ENCODE results near the gene KCTD17. TPM values are rescaled to one million over a fixed set of nuclear protein-coding genes. Genes with fewer than 3 reads are reported as not detected.
A peak's percentile ranks its signal among the peaks of the same experiment; 100 is the strongest.

Gene KCTD17
- total RNA-seq (2022) (19.6 and 19.8 TPM in 2 replicates), Bru-seq, nascent RNA (percentile 31 among the genes with signal in this experiment), BruChase-seq, experiment 1, labeled RNA remaining after a 6-hour chase (percentile 45 among the genes with signal in this experiment), BruChase-seq, experiment 2, labeled RNA remaining after a 2-hour chase (percentile 43 among the genes with signal in this experiment)
- long read RNA-seq, partial matches to known transcripts: 0 of 9 reads
- long read RNA-seq, other reads (novel, unspliced or antisense): 4 of 9 reads

DNA sequence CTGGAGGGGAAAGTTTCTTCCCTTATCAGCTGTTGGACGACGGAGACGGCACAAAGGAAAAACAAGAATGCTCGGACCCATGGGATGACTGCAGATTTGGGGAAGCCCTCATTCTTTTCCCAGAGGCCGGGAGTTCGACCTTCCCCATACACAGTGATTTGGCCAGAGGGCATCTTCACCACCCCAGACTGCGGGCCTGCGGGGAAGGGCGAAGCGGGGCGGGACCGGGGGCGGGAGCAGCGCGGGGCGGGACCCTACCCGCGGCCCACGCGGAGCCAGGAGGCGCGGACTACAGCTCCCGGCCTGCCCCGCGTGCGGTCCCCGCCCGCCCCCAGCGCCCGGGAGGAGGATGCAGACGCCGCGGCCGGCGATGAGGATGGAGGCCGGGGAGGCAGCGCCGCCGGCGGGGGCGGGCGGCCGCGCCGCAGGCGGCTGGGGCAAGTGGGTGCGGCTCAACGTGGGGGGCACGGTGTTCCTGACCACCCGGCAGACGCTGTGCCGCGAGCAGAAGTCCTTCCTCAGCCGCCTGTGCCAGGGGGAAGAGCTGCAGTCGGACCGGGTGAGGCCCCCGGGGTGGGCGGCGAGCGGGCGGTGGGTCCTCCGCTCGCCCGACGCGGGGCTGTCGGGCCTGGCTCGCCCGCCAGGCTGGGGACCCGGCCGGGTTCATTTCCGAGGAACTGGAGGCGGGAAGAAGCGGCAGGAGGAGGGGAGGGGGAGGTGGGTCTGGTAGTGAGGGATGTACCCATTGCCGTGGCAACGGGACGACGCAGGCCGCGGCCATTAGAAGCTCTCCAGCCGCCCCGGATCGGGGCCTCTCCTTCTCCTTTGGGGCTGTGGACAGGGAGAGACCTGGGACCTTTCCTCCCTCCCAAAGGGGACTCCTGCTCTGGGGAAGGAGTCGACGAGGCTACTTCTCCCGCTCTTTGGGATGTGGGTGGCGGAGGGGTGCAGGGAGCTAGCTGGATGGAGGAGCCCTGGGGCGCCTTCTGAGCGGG lies at the start of gene KCTD17:
Gene KCTD17, plus strand, starts transcription at position 352 of the 995 bp plus-strand sequence. Its CDS starts 19 bp downstream, at position 371.
- intact Hi-C loops (cut with micrococcal nuclease; ENCODE audit: unreplicated experiment): no loop called here
- peak within 1 kb of the TSS; percentile 63 for H3K4me3 Mint-ChIP-seq (ENCODE audit: low read depth, unreplicated experiment)
- peak; percentile 79 for DNase-seq
- H3K27ac Mint-ChIP-seq (ENCODE audit: unreplicated experiment): peak within 1 kb of the TSS; percentile 64
- peaks cover 6% of the 10 kb centered on the region for H3K36me3 Mint-ChIP-seq (ENCODE audit: insufficient read depth, unreplicated experiment)
- H3K4me1 Mint-ChIP-seq (ENCODE audit: low read depth, unreplicated experiment): no peaks in the 10 kb centered on the region
- CTCF ChIA-PET: interaction anchor here (0.5 to 1.4 kb wide), 4 partner anchors 19 to 187 kb away, joined by 3 to 6 read pairs (median 4); no protein-coding TSS in a partner anchor
- H3K27me3 Mint-ChIP-seq (ENCODE audit: unreplicated experiment): no peaks in the 10 kb centered on the region
- H3K9me3 Mint-ChIP-seq (ENCODE audit: low read depth, unreplicated experiment): no peaks in the 10 kb centered on the region
- TF ChIP-seq, protein P1, sequence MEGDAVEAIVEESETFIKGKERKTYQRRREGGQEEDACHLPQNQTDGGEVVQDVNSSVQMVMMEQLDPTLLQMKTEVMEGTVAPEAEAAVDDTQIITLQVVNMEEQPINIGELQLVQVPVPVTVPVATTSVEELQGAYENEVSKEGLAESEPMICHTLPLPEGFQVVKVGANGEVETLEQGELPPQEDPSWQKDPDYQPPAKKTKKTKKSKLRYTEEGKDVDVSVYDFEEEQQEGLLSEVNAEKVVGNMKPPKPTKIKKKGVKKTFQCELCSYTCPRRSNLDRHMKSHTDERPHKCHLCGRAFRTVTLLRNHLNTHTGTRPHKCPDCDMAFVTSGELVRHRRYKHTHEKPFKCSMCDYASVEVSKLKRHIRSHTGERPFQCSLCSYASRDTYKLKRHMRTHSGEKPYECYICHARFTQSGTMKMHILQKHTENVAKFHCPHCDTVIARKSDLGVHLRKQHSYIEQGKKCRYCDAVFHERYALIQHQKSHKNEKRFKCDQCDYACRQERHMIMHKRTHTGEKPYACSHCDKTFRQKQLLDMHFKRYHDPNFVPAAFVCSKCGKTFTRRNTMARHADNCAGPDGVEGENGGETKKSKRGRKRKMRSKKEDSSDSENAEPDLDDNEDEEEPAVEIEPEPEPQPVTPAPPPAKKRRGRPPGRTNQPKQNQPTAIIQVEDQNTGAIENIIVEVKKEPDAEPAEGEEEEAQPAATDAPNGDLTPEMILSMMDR (IDR thresholded peaks at IDR 0.05; ENCODE audit: unreplicated experiment): no peak
- BruUV-seq (replicated peaks): no TSS peak

GRCh38 chr22:37001826-37002225 lies 49.7 kb upstream of the KCTD17 start:
- H3K4me3 Mint-ChIP-seq (ENCODE audit: low read depth, unreplicated experiment): no peak overlapping the region

DNA sequence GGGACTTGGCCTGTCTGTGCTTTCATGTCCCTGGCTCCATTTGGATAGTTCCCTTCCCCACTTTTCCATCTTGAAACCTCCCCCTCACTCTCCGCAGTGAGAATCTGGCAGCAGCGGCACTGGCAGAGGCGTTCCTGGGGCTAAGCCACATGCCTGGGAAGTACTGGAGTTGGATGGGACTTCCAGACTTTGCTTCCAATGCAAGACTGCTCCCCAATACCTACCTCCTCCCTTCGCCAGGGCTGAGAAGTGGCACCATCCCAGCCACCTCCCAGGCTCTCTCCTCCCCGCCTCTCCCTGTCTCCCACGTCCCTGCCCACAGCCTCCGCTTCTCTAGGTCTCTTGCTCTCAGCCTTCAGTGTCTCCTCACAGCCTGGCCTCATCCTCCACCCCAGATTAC lies 48.9 kb upstream of the KCTD17 start:
- no peaks in the 10 kb centered on the region for H3K9me3 Mint-ChIP-seq (ENCODE audit: low read depth, unreplicated experiment)
- no TSS peak for BruUV-seq (replicated peaks)
- peaks cover 84% of the 10 kb centered on the region for H3K27me3 Mint-ChIP-seq (ENCODE audit: unreplicated experiment)
- H3K4me3 Mint-ChIP-seq (ENCODE audit: low read depth, unreplicated experiment): no peak overlapping the region
- DNase-seq: no peak
- H3K4me1 Mint-ChIP-seq (ENCODE audit: low read depth, unreplicated experiment): no peaks in the 10 kb centered on the region
- CTCF ChIA-PET: no interaction called here
- TF ChIP-seq, protein P1 (IDR thresholded peaks at IDR 0.05; ENCODE audit: unreplicated experiment): no peak
- no peaks in the 10 kb centered on the region for H3K36me3 Mint-ChIP-seq (ENCODE audit: insufficient read depth, unreplicated experiment)
- intact Hi-C loops (cut with micrococcal nuclease; ENCODE audit: unreplicated experiment): no loop called here
- no peak overlapping the region for H3K27ac Mint-ChIP-seq (ENCODE audit: unreplicated experiment)

More at GRCh38 chr22:37001826-37002225, 49.7 kb upstream of the KCTD17 start:
- BruUV-seq (replicated peaks): no TSS peak
- CTCF ChIA-PET: no interaction called here
- no peaks in the 10 kb centered on the region for H3K4me1 Mint-ChIP-seq (ENCODE audit: low read depth, unreplicated experiment)
- H3K9me3 Mint-ChIP-seq (ENCODE audit: low read depth, unreplicated experiment): no peaks in the 10 kb centered on the region
- DNase-seq: no peak
- TF ChIP-seq, protein P1 (IDR thresholded peaks at IDR 0.05; ENCODE audit: unreplicated experiment): no peak
- no peak overlapping the region for H3K27ac Mint-ChIP-seq (ENCODE audit: unreplicated experiment)
- intact Hi-C loops (cut with micrococcal nuclease; ENCODE audit: unreplicated experiment): no loop called here
- peaks cover 84% of the 10 kb centered on the region for H3K27me3 Mint-ChIP-seq (ENCODE audit: unreplicated experiment)
- no peaks in the 10 kb centered on the region for H3K36me3 Mint-ChIP-seq (ENCODE audit: insufficient read depth, unreplicated experiment)

- H3K9me3 Mint-ChIP-seq (ENCODE audit: low read depth, unreplicated experiment): peaks cover 4% of the 10 kb centered on the region
- H3K4me3 Mint-ChIP-seq (ENCODE audit: low read depth, unreplicated experiment): no peak overlapping the region
- peaks cover 25% of the 10 kb centered on the region for H3K36me3 Mint-ChIP-seq (ENCODE audit: insufficient read depth, unreplicated experiment)
- no TSS peak for BruUV-seq (replicated peaks)
- TF ChIP-seq, protein P1 (IDR thresholded peaks at IDR 0.05; ENCODE audit: unreplicated experiment): no peak
- H3K27ac Mint-ChIP-seq (ENCODE audit: unreplicated experiment): no peak overlapping the region
- no peaks in the 10 kb centered on the region for H3K4me1 Mint-ChIP-seq (ENCODE audit: low read depth, unreplicated experiment)
- CTCF ChIA-PET: no interaction called here
- peaks cover 77% of the 10 kb centered on the region for H3K27me3 Mint-ChIP-seq (ENCODE audit: unreplicated experiment)
- intact Hi-C loops (cut with micrococcal nuclease; ENCODE audit: unreplicated experiment): no loop called here
- no peak for DNase-seq
Measured at GRCh38 chr22:37007651-37008050, 43.9 kb upstream of the KCTD17 start.

All from Calu3 (cell line).